Right renal cortex interstitium (tissue), 3 donors: ENCODE results near the gene DBN1. TPM values are rescaled to one million over a fixed set of nuclear protein-coding genes. Genes with fewer than 3 reads are reported as not detected.

Experiments used
- DNase-seq, 3 donors: peaks; one replicate each; pipeline ENCODE4 v3.0.0-alpha.2; 2013; ENCODE audit warnings: low read depth in 3 of 3, low spot score in 2 of 3
- polyA plus RNA-seq, 3 donors: library from polyadenylated mRNA; unstranded; fragments of 120-200 nt; gene quantifications; one replicate each; pipeline ENCODE4 v1.2.1, GENCODE V29; 2013; ENCODE audit not compliant: insufficient read length in 3 of 3

DBN1 gene
- 100 to 1,000 TPM; 171 to 177 (median 175) TPM for polyA plus RNA-seq

GRCh38 chr5:177473443-177474001, at the start of gene DBN1:
Gene DBN1 (minus strand): TSS chr5:177473634. CDS start chr5:177473521, 113 bp downstream.
- DNase-seq = no peak

GRCh38 chr5:177520916-177521513, 47.6 kb upstream of the DBN1 start:
- no peak for DNase-seq

GRCh38 chr5:177520271-177520670, 46.8 kb upstream of the DBN1 start:
- no peak for DNase-seq

- DNase-seq = no peak
These were observed 46.2 kb upstream of the DBN1 start for GRCh38 chr5:177519463-177520235.

GRCh38 chr5:177516601-177517568, 43.5 kb upstream of the DBN1 start, which contains the start of gene DDX41:
Gene DDX41 (minus strand): TSS chr5:177516961. CDS start chr5:177516945, 16 bp downstream.
- DNase-seq = peak; percentile 92 to 97 (median 95)

GRCh38 chr5:177515580-177515979, 42.1 kb upstream of the DBN1 start:
- no peak for DNase-seq

GRCh38 chr5:177514541-177514940, 41.1 kb upstream of the DBN1 start:
- no peak for DNase-seq

- DNase-seq = no peak
These were observed 40.1 kb upstream of the DBN1 start for GRCh38 chr5:177513500-177513899.

GRCh38 chr5:177512736-177513380, 39.4 kb upstream of the DBN1 start:
- DNase-seq = no peak

GRCh38 chr5:177511796-177512675, 38.6 kb upstream of the DBN1 start:
- DNase-seq = no peak

- no peak for DNase-seq
These were observed 37.7 kb upstream of the DBN1 start for GRCh38 chr5:177511181-177511580.

- DNase-seq = no peak
These were observed 37.2 kb upstream of the DBN1 start for GRCh38 chr5:177510567-177511053.

GRCh38 chr5:177509991-177510566, 36.6 kb upstream of the DBN1 start:
- no peak for DNase-seq

GRCh38 chr5:177509381-177509951, 36.0 kb upstream of the DBN1 start, which contains the start of gene DOK3:
Gene DOK3 (minus strand): TSS chr5:177509826. CDS start chr5:177509540, 286 bp downstream.
- no peak for DNase-seq

GRCh38 chr5:177508837-177509236, 35.4 kb upstream of the DBN1 start:
- no peak for DNase-seq

- no peak for DNase-seq
These were observed 34.8 kb upstream of the DBN1 start for GRCh38 chr5:177508221-177508611.

GRCh38 chr5:177507596-177508220, 34.3 kb upstream of the DBN1 start:
- DNase-seq = no peak

- DNase-seq = no peak
These were observed 33.7 kb upstream of the DBN1 start for GRCh38 chr5:177507165-177507564.
